Peyer's patch (tissue), 4 donors: Measurements from ENCODE around the gene RAP2A.

Experiments used
- POLR2A ChIP-seq, 2 donors: fragments of 450-650 bp; IDR thresholded peaks; one replicate each; pipeline ENCODE4 v1.5.1; 2017; ENCODE audit warnings: antibody characterized with exemption in 2 of 2, mild to moderate bottlenecking in 2 of 2, moderate library complexity in 2 of 2
- TF ChIP-seq, protein P1 (sequence below), 6 experiments: fragments of 450-650 bp in 4 of 6; fragments of 200-600 bp in 2 of 6; sonication (generic) in 1 of 6; IDR thresholded peaks; one replicate each; pipeline ENCODE4 v1.5.1; 2017 to 2019; ENCODE audit warnings: antibody characterized with exemption in 6 of 6, mild to moderate bottlenecking in 3 of 6, moderate library complexity in 1 of 6

DNA sequence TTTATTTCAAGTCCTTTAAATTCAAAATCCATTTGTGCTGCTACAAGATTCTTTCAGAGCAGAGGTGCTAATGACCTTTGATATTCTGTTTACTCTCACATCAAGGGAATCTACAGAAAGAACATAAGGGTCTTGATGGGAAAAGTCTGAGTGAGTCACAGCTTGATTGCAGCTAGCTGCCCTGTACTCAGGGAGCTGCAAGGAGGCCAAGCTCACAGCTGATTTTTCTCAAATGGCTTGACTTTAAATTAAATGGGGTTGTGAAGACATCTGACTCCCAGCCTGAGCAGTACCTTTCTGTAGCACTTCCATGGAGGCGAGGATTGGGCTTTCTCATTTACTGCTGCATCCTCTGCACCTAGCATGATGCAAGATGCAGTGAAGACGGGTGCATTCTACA is 62.5 kb downstream of the RAP2A start:
- TF ChIP-seq POLR2A (IDR thresholded peaks at IDR 0.05): no peak
- TF ChIP-seq, protein P1, sequence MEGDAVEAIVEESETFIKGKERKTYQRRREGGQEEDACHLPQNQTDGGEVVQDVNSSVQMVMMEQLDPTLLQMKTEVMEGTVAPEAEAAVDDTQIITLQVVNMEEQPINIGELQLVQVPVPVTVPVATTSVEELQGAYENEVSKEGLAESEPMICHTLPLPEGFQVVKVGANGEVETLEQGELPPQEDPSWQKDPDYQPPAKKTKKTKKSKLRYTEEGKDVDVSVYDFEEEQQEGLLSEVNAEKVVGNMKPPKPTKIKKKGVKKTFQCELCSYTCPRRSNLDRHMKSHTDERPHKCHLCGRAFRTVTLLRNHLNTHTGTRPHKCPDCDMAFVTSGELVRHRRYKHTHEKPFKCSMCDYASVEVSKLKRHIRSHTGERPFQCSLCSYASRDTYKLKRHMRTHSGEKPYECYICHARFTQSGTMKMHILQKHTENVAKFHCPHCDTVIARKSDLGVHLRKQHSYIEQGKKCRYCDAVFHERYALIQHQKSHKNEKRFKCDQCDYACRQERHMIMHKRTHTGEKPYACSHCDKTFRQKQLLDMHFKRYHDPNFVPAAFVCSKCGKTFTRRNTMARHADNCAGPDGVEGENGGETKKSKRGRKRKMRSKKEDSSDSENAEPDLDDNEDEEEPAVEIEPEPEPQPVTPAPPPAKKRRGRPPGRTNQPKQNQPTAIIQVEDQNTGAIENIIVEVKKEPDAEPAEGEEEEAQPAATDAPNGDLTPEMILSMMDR (IDR thresholded peaks at IDR 0.05): no peak
